Hypothalamus (tissue), 51 donors: ENCODE results near the gene IL34.
A peak's percentile ranks its signal among the peaks of the same experiment; 100 is the strongest.

Source experiments
- DNase-seq, 51 donors: peaks; one replicate each; lab custom pipeline; 2025; lab: John Stamatoyannopoulos, UW

The IL34 gene

DNA sequence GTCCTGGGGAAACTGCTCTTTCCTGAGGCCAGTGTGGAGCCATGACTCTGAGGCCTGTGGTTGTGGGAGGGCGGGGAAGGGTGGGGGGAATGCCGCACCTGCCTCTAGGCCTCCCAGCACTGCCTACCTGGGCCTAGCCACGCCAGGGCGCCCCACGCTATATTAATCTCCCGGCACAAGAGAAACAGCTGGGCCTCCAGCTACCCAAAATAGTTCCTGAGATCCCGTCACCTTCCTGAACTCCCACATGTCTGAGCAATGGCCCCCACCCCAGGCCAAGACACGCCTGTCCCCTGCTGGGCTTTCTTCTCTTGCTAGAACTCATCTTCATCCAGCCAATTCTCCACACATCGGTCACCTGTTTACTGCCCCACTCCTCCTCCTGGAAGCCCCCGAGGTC is 52.5 kb downstream of the IL34 start:
- no peak for DNase-seq

DNA sequence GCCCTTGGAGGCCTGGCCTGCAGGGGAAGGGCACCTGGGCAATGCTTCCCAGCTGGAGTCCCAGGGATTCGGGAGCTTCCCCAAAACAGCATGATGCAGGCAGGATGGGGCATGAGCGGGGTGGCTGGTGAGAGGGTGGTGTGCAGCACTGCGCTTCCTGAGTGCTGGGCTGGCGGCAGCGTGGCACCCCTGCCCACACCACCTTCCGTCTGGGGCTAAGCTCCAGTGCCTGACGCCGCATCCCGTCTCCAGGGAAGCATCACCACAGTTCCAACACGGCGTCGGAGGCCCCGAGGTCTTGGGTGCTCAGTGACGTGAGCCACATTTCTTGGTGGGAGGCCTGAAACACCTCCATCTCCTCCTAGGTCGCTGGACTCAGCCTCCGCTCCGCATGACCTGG is 53.3 kb downstream of the IL34 start:
- DNase-seq: peak in 2 of 51 donors; percentile 25 to 38

DNA sequence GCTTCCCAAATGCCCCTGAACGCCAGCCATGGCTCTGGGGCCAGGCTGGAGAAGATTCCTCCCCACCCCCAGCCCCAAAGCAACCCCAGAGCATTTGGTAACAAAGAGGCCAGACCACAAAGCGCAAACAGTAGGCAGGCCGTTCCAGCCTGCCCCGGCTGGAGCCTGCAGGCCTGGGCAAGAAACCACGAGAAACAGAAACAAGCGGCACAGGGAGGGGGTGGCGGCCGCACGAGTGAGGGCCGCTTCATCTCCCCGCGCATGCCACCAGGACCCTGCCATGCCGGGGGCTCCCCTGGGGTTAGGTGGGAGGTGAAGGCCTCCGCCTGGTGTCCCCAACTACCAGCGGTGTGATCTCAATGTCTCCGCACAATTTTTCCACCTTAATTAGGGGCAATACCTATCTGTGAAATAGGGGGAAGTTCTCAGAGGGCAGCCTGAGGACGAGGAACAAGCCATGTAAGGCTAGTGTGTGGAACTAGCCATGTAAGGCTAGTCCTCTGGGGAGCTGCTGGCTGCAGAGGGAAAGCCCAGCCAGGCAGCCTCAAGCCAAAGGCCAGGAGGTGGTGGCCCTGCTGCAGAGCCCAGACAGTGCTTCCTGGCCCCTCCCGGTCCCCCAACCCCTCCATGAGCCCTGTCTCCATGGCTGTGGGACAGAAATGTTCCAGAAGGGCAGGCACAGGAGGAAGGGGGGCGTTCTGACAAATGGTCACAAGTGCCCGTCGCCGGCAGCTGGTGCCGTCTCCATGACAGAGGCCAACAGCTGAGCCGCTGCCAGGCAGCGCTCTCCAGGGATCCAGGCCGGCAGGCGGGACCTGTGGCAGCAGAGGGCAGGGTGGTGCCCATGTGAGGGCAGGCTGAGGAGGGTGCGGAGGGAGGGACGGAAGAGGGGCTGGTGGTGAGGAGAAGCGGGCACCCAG is 54.0 kb downstream of the IL34 start:
- peak in 48 of 51 donors; percentile 19 to 92 (median 80) for DNase-seq

DNA sequence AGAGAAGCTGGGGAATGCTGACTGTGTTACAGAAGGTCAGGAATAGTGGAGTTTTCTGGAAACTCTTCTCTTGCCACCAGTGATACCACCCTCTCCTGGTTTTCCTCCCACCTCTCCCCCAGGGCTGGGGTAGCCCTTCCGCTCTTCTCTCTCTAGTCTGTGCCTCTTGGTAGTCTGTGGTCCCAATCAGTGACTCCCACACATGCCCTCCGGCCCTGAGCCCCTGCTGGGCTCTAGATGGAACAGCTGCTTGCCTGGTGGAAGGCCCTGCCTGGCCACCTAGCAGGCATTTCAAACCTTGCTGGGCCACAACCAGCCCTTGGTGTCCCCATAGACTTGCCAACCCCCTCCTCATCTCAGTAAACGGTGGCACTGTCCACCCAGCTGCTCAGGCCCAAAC is 54.7 kb downstream of the IL34 start:
- no peak for DNase-seq

DNA sequence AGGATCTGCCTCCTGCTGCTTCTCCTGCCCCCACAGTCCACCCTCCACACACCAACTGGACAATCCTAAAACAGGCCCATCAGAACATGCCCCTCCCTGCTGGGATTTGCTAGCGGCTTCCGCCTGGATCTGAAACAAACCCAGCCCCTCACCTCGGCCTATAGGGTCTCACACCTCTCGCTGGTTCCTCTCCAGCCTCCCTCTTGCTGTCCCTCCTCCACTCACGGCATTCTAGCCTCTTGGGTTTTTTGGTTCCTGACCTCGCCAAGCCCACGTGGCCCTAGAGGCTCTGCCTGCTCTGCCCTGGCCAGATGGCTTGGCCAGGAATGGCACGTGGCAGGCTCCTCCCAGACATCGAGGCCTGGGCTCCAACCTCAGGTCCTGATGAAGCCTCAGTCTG is 55.2 kb downstream of the IL34 start:
- no peak for DNase-seq

DNA sequence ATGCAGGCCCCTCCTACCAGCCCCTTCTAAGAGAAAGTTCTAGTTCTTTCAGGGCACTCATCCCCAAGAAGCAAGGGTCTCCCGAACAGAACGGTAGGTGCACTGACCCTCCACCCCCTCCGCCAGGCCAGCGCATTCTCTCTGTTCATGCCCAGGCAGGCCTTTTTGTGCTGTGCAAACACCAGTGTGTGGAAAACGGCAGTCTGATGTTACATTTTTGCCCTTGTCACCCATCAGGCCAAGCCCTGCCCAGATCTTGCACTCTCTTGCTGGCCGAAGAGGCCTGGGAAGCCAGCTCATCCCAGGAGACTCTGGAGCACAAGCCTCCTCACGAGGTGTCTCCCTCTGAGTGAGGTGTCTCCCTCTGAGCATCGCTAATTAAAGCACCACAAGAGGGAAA is 55.6 kb downstream of the IL34 start:
- no peak for DNase-seq

DNA sequence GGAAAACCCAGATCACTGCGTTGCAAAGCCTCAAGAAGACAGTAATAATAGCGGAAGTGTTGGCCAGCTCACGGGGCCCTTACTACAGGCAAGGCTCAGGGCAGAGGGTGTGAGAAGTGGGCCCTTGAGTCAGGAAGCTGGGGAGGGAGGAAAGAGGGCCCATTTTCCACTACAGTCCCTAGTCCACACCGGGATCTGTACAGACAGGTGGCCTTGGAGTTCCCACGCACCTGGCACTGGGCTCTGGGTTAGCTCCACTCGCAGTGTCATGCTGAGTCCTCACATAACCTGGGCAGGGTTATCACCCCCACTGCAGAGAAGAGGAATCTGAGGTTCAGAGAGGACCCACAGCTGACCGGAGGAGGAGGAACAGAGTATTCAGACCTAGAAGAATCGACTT is 56.3 kb downstream of the IL34 start:
- no peak for DNase-seq

DNA sequence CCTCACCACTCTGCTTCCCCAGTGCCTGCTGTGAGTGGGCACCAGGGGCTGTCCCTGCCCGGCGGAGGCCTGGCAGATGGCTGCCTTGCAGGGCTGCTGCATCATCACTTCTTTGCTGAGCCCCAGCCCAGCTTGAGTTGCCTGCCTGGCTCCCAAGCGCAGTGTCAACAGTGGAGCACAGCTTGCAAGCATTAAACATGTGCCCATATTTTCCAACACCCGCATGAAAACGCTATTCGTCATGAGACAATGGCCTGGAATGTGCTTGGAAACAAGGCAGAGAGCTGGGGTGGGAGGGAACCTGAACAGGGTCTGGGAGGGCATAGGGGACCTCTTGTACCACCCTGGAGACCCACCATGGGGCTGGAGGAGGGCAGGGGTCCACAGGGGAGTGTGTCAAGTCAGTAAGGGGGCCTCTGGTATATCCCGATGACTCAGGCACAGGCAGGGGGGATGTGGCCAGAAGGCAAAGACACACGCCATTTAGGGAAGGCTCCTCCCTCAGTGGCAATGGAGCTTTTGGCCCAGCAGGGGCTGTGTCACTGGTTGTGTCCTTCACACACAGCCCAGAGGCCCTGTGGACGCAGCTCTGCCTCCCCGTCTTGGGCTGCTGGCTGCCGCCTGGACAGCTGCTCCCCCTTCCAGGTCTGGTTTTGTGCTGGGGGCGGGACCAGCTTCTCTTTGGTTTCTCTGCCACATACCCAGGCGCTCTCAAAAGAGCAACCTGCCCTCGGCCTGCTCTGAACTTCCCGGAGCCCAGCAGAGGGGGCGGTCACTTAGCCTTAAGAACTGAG is 56.9 kb downstream of the IL34 start:
- peak in 11 of 51 donors; percentile 14 to 75 (median 36) for DNase-seq

DNA sequence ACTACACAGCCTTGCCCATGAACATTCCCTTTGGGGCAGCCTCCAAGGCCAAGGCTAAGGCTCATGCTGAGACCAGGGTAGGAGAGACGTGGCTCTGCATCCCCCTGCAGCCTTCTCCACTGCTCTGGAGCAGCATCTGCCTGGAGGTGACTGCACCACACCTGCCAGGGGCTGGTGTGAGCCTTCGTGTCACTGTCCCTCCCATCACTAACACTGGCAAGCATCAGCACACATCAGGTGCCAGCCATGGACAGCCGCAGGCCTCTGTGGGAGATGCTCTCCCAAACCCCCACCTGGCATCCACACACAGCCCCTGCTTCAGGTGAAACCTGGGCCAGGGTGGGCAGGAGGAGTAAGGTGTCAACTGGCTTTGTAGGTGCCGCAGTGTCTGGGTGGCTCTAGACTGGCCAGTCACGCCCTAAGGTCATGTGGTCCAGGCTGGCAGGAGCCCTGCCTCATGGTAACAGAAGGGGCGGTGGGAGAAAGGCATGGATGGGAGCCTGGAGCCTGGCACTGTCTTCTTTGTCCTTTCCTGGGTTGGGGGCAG is 57.5 kb downstream of the IL34 start:
- DNase-seq: no peak

DNA sequence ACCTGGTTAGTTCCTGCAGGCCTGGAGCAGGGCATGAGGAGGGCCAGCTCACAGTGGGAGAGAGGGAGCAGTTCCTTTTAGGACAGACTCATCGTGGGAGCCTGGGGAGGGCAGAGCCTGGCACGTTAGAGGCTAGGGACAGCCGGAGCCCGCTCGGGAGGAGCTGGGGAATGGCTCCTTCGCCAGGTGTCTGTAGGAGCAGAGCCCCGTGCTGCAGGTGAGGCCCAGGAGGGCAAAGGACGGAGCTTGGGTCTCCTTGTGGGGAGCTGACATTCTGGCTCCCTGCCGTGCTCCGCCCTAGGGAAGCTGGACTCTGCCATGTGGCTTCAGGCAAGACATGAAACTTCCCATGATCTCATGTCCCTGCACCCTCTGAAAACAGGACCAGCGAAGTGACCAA is 58.2 kb downstream of the IL34 start:
- no peak for DNase-seq

DNA sequence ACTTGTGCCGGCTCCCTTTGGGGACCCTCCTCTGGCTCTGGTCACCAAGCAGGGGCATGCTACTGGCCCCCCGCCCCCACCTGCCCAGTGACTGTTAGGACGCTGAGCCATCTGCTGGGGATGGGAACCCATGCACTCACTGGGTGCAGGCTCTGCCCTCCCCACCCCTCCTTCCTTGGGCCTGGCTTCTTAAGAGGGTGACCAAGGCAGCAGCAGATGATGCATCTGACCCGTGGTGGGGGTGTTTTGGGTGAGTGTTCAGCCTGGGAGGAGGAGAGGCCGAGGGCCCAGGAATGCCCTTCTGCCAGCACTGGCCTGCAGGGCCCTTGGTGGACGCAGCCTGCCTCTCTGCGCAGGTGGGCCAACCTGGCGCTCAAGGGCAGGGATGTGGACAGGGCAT is 58.7 kb downstream of the IL34 start:
- DNase-seq: no peak

DNA sequence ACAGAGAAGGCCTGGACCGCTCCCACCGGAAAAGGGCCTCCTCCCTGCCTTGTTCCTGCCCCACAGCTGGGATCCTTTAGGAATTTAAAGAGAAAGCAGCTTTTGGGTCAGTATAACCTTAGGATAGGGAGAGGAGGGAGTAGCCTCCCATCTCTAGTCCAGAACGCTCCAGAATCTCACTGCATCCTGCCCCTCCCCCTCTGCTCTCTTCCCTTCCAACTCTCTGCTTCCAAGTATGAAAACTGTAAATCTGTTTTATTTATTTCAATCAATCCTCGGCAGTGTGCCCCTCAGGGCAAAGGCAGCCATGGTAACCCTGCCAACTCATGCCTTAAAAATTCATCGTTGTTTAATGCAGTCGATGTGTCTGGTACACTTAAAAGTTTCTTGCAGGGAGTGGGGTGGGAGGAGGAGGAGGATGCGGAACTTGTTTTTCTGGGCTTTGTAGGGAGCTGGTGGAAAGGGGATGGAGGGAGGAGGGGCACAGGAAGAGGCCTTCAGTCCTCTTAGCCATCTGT is 60.6 kb downstream of the IL34 start:
- DNase-seq: no peak

DNA sequence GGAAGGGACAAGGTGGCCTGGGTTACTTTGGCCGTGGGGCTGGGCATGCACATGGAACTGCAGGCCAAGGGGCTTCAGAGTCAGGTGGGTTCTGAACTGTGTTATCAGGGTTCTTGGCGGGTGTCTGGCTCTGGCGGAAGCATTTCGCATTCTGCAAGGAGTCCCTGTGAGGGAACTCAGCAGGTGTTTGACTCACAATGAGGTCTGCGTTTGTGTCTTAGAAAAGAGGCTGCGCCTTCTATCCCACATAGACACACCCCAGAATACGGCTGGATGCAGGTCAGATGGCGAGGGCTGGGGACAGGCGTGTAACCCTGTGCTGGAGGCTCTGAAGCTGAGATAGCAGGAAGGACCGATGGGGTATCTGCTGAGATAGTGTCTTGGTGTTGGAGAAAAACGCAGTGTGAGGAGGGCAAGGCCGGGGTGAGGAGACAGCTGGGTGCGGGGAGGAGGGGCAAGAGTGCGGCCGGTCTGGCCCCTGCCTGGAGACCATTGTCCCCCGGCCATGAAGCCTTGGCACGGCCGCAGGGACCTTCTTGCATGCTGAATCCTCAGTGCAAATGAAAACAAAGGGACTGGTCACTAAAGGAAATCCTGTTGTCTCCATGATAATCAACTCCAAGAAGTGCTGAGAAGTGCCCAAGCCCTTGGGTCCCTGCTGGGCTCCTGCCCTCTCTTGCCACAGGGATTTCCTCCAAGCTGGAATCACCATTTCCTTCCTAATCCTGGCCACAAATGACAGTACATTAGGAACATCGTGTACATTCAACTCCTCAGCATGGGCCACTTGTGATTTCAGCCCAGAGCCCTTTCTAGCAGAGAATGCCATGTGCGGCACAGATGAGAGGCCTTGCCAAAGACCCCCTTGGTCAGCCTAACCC is 62.2 kb downstream of the IL34 start:
- DNase-seq: peak in 2 of 51 donors; percentile 12 to 15

DNA sequence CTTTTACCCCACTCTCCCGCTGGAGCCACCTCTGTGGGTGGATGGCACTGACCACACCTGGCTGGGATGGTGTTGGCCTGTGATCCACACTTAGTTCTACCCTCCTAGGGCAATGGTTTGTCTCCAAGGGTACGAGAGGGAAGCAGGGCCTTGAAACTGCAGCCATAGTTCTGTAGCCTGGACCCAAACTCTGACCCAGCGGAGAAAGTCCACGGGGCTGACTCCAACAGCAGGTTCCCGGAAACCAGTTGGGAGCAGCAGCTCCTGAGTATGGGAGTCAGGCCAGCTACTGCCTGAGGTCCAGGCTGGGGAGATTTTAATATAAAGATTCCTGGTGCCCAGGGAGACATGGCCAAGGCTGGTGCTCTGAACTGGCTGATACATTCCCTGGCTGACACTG is 63.1 kb downstream of the IL34 start:
- DNase-seq: no peak

DNA sequence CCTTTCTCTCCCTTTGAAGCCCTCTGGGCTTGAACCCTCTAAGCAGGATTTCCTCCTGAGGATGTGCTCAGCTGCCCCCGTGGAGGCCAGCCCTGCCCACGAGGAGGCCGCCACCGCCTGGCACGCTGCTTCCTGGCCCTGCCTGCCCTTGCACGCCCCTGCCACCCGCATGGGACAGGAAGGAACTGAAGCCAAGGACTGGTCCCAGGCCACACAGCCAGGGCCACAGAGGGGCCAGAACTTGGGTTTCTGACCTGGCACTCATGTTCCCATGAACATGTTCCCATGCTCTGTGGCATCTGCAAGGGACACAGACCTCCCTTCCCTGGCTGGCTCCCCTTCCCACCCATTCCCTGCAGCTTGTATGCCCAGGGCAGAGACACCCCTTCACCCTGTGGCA is 63.6 kb downstream of the IL34 start:
- no peak for DNase-seq
